Fibroblast of skin of scalp (primary cell): Measurements from ENCODE around the gene RNASE8.
A peak's percentile ranks its signal among the peaks of the same experiment; 100 is the strongest.

Experiments used
- DNase-seq: peaks from one replicate; pipeline ENCODE4 v3.0.0-alpha.2; 2013

Gene RNASE8

DNA sequence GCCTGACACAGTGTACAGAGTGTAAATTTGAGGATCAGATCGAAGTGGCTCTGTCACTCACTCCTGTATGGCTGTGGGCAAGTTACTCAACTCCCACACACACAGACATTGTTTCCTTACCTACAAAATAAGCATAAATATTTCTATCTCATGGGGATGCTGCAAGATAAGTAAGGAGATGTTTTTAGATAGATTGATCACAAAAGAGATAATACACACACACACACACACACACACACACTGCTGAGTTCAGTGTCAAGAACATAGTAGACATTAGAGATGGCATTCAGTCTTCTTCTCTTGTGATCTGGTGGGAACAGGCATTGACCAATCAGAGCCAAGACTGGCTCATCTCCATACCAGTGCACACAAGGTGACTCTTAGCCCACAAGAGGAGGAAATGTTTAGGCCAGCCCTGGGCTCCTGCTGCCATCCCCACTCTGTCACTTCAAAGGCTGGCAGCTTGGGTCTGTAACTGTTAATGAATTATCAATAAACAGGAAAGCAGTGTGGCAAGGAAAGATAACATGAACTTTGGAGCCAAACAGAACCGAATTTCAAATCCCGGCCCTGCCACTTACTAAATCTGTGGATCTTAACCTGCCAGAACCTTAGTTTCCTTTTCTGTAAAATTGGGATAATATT lies 3.4 kb upstream of the RNASE8 start:
- no peak for DNase-seq

DNA sequence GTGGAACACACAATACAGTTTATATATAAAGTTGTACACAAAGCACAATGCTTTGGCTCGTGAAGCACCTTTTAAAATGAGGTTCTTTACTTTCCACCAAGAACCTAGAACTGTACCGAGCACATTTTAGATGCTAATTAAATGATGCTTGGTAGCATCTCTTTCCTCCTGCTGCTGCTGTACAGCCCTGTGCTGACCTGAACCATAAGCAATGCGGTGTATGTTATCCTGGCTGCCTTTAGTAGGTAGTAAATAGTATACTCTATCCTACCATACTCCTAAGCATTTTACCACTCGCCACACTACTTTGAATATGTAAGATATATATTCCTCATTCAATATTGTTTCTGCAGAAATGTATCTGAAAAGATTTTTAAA lies 2.9 kb upstream of the RNASE8 start:
- DNase-seq, result no peak

DNA sequence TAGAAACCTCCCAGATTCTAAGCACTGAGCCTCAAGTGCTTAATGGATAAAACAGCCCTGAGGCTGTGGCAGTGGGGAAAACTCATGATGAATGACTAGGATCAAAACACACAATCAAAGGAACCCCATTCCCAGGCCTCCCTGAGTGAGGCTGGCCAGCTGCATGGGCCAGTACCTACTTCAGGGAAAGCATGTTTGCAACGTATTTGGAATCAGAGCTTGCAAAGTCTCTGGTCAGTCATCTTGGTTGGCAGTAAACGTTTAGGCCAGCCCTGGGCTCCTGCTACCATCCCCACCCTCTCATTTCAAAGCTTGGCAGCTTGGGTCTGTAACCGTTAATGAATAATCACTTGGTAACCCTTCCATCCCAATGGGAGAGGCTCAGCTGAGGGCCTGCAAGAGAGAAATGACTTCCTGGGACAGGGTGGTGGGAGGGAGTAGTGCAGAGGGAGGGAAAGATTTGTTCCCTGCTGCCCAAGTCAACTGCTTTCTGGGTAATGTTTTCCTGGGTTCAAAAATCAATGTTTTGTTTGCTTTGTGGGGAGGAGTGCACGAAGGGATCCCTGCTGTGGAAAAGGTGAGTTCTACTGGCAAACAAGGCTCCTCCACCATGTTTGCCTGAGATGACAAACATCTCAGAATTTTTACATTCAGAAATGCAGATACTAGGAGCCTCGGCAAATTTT lies 2.0 kb upstream of the RNASE8 start:
- no peak for DNase-seq

DNA sequence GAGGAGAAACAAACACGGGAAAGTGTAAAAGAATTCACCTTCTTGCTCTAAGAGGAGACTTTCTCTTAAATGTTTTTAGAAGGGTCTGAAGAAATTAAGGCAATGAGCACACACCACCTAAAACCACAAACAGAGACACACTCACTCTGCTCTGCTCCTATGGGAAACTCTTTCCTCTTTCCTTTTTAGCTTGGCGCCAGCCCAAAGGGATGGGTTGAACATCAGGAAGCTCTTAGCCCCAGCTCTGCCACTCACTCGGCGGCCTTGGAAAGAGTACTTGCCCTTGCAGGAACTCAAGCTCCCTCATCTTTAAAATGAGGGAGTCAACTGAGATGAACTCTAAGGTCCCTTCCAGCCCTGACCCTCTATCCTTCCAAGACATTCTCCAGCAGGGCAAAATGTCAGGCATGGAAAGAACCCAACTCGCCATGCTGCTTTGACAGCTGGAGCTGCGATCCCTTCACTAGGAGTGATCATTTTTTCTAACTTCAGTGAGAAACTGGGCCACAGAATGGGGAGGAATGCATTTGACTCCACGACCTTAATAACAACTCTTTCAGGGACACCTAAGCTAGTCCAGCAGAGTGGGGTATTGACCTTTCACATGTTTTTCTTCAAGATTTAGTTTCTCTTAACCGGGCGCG lies 980 bp upstream of the RNASE8 start:
- DNase-seq, result peak; percentile 72

DNA sequence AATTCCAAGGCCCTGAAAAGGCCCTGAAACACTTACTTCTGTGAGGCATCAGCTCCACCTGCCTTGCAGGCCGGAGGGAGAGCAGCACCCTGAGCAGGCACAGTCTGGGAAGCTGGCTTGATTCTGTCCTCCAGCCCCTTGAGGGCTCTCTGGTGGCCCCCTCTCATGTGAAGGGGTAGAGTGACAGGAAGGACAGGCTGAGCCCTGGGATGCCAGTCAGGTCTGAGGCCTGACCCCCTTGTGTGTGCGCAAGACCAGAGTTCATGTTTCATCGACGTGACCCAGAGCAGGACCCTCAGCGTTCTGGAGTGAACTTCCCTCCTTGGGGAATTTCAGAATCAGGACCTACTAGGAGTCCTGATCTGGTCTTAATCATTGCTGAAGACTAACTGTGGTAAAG lies 1.3 kb downstream of the RNASE8 start:
- DNase-seq, result no peak

DNA sequence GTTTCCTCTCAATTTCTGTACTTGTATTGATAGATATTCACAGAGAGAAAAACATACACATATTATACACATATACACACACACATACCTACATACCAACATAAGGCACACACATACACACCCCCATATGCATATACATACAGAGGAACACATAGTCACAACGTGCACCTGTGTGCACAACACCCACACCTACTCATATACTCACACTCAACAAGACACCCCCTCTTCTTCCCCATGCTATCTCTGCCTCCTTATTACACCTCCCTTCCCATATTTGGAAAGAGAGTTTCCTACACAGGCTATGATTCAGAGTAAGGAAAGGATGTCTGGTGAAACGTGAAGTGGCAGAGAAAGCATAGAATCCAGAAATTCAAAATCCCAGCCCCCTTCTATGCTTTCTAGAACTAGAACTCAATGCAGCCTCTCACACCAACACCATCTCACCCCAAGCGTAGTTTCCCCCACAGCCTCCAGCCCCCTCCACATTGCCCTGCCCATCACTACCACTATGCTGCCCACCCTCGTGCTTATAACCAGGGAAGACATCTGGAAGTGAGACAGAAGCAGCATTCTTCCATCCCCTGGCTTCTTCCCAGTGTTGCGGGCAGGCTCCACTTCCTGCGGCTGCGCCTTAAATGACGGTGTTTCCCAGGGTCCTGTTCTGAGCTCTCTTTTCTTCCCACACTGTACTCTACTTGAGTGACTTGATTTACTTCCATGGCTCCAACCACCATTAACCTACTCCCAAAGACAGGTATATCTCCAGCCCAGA lies 2.4 kb downstream of the RNASE8 start:
- DNase-seq, result peak; percentile 47

DNA sequence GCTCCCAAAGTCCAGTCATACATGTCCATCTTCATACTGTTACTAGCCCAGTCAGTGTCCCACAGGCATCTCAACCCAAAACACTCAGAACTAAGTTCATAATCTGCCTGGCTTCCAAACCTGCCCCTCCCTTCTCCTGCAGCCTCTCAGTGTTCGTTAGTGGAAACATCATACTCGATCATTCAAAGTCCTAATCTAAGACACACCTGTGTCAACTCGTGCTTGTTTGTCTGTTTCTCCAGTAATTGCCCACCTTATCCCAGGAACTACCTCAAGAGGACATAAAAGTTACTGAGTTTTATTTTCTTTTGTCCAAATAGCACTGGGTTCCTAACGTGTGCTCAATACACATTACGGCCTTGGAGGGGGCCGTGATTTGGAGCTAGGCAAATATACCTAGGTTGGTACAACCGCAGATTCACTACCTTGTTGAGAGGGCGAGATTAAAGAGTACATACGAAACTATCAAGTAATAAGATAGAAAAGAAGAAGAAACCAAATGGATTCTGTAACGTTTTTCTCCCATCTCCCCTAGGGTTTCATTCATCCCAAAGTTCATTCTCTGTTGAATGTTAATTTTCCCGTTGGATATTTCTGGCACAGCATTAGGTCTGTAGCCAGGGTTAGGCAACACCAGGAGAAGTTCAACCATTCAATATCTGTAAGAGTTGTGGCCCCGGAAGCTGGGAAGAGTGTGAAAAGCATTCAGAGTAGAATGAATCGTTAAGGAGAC lies 3.2 kb downstream of the RNASE8 start:
- DNase-seq, result no peak

DNA sequence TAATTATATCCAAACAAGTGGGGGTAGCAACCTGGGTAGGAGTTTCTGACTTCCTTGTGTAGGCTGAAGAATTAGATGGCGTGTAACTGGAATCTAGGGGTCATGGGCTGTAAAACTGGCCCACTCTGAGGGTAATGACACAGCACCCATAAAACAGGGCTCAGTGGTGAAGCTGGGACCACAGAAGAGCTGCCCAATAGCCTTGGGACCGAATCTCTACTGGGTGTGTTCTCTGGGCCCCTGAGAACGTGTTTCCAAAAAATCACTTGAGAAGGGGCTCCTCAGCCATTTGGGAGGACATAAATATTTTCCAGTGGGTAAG lies 3.7 kb downstream of the RNASE8 start:
- no peak for DNase-seq

DNA sequence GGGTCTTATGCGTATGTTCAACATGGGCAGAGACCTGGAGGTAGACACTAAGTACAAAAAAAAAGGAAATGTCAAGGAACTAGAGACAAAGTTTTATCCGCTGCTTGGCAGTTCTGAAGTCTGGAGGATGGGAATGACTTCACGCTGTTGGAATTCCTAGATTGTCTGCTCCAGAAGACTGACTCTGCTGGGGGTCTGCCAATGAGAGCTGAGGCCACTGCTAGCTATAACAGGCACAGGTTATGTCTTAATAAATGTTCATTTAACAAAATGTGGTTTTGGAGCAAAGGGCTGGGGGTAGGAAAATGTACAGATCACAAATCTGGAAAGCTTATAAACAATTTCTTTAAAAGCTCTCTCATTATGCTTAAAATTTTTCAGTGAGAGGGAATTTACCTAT lies 5.9 kb downstream of the RNASE8 start:
- DNase-seq, result peak; percentile 92

DNA sequence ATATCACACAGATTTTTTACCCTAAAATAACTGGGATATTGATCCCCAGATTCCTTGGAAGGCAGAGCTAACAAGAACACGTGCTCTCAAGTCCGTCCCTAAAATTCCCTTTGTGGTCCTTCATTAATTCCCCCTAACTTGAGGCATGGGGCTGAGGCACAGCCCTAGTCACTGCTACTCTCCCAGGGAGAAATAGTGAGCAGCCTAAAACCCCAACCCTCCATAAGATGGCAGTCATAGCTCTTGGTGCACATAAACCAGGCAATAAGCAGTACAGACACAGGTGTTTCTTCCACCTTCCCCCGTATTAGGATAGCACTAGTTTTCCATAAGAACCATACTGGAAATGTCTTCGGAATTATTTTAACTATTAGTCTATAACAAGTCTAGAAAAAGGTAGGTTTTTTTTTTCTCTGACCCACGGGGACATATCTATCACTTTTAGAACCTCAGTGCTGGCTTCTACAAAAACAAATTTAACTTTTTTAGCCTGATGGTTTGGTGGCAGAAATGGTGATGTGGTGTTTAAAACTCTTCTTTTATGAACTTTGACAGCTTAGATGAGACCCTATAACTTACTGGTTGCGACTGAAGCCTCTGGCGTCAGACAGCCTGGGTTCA lies 9.4 kb downstream of the RNASE8 start:
- no peak for DNase-seq

DNA sequence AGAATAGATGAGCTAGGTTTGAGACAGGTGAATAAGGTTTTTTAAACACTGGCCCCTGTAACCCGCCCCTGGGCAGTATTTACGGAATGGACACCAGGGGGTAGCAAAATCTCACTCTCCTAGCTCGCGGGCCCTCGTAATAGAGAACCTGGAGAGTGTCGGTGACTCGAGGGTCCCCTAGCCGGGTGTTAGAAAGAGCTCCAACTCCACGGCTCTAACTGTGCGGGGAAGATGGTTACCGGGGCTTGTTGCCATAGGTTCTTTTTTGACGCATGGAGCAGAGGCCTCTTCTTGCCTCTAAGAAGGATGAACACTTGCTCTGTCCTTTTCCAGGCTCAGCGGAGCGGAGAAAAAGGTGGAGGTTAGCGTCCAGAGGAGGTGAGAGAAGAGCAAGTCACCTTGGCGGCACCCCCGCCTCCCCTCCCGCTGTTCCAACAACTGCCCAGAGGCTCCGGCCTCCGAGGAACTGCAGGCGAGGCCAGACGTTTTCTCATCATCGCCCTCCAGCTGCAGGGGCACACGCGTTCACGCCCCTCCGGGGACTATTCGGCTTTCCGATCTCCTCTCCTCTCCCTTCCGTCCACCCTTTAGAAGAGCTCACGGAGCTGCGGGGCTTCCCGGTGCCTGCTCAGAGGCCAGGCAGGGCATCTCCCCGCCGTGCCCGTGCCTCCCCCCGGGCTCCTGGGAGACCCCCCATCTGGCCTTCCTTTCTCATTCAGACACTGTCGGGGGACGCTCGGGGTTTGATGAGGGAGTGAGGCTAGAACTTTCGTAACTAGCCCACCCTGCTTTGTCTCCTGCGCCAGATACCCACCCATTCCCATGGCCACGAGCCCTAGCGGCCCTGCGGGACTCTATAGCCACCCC lies 11.1 kb downstream of the RNASE8 start:
- DNase-seq, result peak; percentile 72

DNA sequence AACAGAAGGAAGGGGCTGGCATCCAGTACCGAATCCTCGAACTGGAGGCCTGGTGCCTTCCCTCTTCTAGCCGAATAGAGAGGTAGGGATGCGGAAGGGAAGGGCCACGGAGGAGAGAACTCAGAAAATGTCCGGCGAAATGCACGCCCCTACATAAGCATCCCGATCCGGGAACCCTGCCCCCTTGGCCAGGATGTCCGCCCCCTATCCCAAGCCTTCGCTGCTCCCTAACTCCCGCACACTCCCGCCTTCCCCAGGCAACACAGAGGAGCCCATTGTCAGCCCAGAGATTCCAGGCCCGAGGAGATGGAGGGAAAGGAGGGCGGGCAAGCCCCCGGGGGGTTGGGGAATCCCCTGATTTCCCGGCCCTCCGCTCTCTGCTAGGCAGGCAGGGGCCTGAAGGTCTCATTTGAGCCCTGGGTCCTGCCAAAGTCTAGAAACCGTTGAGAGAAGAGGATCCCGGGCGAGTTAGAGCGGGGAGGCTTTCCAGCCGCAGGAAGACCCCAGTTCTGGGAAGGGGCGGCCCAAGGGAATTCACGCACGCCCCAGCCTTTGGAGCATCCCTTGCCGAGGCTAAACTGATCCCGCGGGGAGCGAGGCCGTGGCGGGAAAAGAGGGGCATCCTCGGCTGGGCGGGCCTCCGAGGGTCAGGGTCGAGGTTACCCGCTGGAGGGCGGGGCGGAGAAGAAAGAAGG lies 11.9 kb downstream of the RNASE8 start:
- DNase-seq, result peak; percentile 49

DNA sequence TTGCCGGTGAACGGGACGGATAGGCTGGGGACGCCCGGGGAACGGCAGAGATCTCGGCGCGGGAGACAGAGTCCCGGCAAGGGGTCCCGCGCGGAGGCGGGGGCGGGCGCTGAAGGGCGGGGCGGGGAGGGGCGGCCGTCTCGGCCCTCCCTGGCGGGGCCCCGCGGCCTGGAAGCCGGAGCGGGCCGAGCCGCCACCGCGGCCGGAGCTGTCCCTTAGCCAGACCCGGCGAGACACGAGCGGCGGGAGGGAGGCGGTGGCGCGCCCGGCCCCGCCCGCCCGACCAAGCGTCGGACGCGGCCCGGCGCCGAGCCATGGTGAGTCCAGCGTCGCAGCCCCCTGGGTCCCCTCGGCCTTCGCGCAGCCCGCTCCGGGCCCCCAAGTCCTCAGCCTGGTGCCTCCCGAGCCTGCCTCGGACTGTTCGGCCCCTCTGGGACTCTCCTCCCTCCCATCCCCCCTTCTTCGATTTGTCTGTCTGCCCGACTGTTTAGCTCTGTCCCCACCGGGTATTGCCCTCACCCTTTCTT lies 12.5 kb downstream of the RNASE8 start, which contains the start of gene ARHGEF40:
ARHGEF40 (plus strand) TSS at position 222 of the 527 bp plus-strand sequence; CDS start at position 315, 93 bp downstream.
- peak; percentile 68 for DNase-seq

DNA sequence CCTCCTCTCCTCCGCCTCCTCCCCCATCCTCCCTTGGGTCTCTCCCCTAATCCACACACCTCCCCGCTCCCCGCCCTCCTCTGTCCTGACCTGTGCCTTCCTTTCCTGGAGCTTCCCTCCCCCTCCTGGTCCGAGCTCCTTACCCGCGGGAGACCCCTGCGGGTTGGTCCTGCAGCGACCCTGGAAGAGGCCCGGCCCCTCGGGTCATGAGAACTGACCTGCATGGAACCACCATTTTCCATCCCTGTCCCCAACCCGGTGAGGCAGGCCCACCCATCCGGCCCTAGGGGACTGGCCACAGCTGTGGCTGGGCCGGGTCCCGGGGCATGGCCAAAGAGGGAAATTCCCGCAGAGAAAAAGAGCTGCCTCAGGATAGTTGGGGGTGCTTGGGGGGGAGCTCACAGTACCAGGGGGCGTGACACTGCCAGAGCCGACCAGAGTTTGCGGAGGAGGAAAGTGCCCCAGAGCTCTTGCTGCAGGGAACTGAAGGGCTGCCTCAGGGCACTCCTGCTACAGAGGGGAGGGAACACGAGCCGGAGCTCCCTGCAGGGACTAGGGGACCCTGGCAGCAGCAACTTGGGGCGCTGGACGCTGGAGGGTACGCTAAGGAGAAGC lies 13.1 kb downstream of the RNASE8 start:
- DNase-seq, result peak; percentile 42

DNA sequence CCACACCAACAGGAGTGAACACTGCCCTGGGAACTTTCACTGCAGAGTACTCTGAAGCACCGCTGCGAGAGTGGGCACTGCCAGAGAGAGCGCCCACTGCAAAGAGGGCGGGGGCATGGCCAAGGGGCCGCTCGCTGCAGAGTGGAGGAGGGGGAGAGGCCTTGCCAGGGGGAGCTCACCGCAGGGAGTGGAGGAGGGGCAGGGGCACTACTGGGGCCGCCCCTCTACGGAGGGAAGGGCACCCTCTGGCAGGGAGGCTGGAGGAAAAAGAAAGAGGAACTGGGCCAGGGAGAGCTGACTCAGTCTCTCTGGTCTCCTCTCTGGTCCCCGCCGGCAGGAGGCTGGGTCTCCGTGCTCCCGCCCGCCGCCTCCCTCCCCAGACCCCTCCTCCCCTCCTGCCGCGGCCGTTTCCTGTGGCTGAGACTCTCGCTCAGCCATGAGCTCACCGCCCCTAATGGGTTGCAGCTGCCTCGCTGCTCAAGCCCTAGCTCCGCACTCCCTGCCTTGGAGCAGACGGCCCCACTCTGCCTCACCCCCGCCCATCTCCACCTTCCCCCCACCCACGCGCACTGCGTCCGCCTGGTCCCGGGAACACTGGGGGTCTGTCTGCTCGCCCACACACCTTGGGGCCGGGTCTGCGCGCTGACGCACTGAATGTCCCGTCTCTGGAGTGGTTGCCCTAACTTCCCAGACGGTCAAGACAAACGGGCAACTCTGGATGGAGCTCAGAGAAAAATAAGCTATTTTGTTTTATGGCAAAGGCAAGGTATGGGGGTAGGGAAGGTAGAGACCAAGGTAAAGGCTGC lies 13.8 kb downstream of the RNASE8 start:
- peak; percentile 97 for DNase-seq

DNA sequence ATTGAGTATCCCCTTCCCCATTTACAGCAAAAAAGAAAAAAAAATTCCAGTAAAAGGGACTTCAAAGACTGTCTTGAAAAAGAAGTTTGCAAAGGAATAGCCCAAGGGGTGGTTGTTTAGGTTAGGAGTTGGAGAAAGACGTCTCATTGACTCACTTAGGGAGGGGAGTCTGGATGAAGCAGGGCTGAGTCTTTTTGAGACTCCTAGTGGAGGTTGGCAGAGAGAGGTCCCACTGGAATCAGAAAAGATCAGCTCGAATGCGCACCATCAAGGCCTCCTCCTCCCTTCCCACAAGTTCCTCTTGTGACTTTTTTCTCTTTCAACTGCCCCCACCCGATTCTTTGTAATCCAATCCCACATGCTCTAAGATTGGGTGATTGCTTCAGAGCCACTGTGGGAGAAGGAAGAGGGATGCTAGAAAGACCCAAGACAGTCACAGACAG lies 14.4 kb downstream of the RNASE8 start:
- peak; percentile 86 for DNase-seq

DNA sequence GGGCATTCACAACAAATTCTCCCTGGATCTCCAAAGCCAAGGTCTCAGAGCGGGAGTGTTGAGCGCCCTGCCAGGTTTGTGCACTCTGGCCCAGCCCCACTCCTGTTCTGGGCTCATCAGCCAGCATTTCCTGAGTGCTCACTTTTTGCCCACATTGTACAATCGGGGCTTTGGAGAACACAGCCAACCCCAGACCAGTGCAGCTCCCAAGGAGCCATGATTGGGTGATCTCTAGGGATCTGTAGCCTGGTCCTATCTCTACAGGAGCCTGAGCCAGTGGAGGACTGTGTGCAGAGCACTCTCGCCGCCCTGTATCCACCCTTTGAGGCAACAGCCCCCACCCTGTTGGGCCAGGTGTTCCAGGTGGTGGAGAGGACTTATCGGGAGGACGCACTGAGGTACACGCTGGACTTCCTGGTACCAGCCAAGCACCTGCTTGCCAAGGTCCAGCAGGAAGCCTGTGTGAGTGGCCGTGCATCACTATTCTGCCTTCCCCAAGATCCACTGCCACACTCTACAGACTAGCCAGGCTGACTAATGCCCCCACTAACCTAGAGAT lies 15.2 kb downstream of the RNASE8 start:
- DNase-seq, result no peak

DNA sequence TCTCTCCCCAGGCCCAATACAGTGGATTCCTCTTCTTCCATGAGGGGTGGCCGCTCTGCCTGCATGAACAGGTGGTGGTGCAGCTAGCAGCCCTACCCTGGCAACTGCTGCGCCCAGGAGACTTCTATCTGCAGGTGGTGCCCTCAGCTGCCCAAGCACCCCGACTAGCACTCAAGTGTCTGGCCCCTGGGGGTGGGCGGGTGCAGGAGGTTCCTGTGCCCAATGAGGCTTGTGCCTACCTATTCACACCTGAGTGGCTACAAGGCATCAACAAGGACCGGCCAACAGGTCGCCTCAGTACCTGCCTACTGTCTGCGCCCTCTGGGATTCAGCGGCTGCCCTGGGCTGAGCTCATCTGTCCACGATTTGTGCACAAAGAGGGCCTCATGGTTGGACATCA lies 16.3 kb downstream of the RNASE8 start:
- no peak for DNase-seq
